HL-60/S4 (cell line): ENCODE results near the gene ABCA7.

Experiments used
- in situ Hi-C: fragments of 300-500 bp; cut with MboI; formaldehyde crosslinking; loops from 2 replicates; pipeline ENCODE4 v1.14.3; 2022; ENCODE audit warnings: low sequenced_read_pairs

ABCA7 gene

DNA sequence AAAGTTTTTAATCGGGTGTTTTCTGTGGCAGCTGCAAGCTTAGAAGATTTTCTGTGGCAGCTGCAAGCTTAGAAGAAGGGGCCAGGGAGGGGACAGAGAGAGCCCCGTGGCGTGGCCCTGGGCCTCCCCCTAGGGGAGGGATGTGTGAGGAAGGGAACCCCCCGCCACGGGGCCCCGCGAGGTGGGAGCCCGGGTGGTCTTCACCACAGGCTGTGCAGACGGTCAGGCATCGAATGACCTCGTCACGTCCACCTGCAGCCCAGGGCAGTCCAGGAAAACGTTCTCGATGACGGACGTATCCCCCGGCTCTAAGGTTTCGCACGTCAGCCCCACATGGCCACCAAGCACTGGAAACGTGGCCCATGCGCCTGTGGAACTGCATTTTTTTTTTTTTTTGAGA is 46.7 kb downstream of the ABCA7 start:
- in situ Hi-C loops, result no loop called here

DNA sequence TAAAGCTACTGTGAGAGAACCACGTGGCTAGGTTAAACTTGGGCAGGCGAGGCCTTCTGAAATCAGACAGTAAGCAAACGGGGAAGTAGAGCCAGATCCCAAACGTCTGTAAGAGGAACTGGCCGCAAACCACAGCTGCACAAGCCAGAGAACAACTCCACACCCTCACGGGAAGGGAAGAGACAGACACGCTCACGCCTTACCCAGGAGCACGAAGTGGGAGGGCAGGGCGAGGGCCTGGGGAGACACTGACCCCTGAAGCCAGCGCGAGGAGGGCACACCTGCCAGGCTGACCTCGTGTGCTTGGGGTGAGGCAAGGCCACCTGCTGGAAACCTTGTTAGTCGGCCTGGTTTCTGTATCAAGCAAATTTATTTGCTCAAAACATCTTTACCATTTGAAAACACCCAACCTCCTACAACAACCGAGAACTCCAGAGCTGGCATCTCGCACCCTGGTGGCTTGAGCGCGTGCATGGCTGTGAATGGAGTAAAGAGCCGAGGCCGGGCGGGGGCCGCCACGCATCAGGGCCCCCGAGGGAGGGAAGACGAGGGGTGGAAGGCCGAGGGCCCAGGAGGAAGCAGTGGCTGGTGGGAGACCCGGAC is 48.0 kb downstream of the ABCA7 start:
- in situ Hi-C loops, result no loop called here

DNA sequence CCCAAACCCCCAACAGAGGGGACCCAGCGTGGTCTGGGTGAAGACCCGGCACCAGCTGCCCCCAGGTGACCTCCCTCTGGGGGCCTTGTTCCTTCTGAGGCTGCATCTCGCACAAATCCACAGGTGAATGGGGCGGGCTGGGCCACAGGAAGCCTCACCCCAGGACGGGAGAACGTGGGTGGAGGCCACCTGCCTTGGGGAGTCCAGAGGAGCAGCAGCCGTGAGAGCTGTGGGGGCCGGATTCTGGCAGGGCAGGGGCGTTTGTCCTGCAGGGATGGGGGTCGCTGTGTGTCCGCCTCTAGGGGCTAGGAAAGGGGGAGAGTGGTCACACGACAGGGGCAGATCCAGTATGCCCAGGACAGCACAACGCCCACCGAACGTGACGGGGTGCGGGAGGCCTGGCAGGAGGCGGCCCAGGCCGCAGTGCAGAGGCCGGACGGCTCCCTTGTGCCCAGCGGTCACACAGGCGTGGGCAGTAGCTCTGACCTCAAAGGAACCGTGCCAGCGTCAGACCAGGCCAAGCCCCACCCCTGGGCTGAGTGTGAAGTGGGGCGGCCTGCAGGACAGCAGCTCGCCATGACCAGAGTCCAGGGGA is 48.6 kb downstream of the ABCA7 start:
- in situ Hi-C loops, result no loop called here

DNA sequence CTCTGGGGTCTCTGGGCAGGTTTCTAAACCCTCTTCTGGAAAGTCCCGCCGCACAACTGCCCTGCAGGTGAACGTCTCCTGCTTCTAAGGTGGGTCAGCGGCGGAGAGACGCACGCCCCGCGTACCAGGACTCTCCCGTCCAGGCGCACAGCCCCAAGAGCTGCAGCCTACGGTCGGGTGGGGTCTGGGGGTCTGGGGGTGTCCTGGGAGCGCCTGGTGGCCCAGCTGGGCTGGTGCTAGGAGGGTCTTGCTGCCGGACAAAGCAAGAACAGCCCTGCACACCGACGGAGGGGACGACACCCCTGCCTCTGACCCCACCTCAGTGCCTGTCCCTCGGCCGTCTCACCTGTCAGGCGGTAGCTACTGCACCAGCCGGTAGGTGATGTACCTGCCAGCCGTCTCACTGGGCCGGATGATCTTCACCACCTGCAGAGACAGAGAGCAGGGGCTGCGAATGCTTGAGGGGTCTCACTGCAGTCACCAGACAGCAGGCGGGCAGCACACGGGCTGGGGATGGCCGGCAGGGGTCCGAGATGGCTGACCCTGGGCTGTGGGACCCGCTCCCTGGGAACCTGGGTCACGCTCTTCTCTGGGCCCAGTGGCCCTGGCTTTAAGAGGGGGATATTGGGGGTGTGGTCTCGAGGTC is 49.3 kb downstream of the ABCA7 start:
- in situ Hi-C loops, result no loop called here

DNA sequence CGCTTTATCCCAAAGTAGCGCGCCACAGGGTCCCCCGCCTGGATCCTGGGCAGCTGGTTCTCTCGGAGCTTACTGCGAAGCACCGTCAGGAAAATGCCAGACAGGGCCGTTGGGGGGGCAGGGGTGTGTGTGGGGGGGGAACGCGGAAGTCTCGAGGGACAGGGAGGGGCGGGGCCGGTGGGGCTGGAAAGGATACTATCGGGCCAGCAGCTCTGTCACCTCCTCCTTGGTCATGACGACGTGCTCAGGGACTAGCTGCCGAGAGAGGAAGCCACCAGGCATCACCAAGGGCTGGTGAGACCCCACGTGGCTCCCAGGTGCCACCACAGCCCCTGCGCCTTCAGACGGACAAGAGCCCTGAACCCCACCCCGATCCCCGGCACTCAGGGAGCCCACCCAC is 50.0 kb downstream of the ABCA7 start:
- in situ Hi-C loops, result no loop called here

DNA sequence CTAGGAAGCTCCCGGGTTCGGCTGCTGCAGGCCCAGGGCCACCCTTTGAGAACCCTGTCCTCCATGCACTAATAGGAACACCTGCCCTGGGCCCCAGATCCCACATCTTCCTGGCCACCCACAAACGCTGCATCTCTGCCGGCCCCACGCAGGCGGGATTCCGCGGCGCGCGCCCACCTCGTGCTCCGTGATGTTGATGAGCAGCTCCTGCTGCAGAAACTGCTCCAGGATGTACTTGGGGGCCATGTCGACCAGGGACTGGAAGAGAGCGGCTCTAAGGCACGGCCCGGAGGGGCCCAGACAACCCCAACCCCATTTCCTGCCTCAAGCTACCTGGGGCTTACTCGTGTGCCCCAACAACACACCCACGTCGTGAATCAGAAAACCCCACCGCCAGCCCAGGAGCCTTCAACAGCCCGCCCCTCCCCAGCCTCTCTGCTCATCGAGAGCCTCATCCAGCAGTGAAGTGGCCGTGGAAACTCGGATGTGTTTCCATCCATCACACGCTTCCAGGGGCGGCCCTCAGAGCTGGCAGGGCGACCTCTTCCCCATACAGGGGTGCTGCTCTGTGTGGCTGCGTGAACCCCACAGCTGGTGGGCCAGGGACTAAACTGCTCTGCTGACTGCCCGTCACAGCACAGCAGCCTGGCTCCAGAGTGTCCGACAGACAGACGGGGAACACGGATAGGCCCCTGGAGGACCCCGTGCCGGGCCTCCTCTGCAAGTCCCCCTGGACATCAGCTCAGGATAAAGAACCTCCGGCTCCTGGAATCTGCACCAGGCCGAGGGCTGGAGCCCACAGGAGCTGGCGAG is 51.0 kb downstream of the ABCA7 start:
- in situ Hi-C loops, result no loop called here

DNA sequence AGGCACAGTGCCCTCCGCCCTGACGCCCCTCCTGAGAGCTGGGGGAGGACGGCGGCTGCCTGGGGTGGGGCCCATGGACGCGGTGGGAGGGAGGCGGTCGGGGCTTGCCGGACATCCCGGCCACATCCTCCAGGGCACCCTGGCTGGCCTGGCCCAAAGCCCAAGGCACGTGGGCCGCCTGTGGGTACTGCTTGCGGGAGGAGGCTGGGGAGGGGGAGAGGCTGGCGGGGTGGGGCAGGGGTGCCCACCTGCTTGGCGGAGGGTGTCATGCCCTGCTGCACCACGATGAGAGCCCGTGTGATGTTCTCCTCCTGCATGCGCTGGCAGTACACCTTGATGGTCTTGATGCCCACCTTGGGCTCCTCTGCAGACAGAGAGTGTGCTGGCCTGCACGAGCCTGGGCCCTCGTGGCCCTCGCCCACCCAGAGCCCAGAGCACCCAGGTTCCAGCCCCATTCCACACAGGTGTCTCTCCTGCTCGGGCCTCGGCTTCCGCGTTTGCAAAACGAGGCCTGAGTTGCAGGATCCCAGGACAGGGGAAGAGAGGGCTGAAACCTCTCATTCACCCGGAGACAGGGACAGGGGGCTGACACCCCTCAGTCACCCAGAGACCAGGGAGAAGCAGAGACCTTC is 51.8 kb downstream of the ABCA7 start:
- in situ Hi-C loops, result no loop called here

DNA sequence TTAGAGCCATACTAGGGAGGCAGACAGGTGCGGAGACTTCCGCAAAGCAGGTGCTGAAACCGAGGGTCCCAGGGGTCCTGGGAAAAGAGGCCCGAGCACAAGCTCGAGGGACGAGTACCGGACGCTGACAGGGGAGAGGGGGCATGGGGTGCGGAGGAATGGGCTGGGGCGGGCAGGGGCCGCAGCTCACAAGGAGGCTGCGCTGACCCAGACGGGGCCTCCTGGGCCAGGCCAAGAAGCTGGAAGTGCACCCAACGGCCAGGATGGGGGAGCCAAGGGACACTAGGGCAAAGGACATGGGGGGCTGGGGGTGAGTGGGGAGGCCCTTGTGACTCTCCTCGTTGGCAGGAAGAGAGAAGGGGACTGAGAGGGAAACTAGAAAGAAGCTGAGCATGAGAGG is 53.4 kb downstream of the ABCA7 start:
- in situ Hi-C loops, result no loop called here

DNA sequence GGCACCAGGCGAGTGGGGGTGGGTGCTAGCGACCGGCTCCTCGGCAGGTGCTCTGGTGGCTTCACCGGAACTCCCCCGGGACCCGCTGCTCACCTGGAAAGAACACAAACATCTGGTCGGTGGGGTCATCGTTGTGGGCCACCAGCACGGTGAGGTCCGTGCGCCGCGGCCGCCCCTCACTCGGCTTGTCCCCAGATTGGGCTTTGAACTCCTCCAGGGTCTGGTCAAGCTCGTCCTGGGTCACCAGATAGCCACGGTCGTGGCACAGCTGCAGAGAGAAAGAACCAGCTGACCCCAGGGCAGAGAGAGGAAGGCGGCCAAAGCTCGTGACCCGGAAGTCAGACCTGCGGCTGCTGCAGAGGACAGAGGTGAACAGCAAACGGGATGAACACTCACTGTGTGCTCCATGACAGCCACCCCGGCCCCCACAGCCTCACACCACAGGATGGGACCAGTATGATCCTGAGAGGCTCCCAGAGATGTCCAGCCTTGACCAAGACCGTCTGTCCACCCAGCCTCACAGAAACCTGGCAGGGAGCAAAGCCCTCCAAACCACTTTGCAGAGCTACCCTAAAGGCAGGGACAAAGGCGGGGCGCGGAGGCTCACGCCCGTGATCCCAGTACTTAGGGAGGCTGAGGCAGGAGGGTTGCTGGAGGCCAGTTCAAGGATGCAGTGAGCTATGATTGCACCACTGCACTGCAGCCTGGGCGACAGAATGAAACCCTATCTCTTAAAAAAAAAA is 54.1 kb downstream of the ABCA7 start:
- in situ Hi-C loops, result no loop called here

DNA sequence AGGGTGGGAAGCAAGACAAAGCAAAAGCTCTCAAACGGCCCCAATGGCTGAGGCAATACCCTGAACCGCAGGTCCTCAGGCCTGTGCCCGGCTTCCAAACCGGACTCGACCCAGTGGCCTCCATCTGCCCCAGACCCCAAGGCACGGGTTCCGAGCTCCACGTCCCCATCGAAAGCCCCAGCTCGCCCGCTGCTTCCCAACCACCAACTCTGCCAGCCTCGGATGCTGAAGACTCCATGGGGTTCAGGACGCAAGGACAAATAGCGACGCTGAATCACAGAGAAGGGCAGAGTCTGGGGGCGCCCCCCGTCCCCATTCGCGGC is 54.7 kb downstream of the ABCA7 start:
- in situ Hi-C loops, result no loop called here

DNA sequence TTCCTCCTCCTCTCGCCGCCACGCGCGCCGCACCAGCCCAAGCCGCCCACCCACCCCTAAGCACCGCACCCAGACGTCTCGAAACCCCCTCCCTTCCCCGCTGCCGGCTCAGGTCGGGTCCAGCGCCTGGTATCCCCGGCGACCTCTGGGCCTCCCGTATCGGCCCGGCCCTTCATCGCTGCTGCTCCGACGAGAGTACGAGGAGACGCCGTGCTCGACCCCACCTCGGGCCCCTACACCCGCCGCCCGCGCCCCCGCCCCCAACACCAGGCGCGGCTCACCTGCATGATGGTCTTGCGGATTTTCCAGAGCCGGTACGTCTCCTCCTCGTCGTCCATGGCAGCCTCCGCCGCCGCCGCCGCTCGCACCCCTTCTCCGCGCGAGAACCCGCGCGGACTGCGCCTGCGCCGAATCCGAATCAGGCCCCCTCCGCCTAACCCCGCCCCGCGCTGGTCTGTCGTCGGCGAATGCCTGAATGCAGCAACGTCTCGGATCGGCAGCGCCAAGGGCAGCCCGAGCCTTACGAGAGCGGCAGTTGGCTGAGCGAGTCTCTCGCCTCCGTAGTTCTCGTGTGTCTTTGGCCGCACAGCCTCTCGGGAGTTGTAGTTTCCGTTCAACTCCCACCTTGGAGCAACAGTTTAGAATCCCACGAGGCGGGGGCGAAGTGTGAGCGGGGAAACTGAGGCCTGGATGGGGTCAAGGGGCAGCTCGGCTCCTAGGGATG is 55.2 kb downstream of the ABCA7 start, which contains the start of gene POLR2E:
Gene POLR2E, minus strand, starts transcription at position 398 of the 724 bp plus-strand sequence. Its CDS starts 60 bp downstream, at position 338.
- in situ Hi-C loops, result no loop called here

DNA sequence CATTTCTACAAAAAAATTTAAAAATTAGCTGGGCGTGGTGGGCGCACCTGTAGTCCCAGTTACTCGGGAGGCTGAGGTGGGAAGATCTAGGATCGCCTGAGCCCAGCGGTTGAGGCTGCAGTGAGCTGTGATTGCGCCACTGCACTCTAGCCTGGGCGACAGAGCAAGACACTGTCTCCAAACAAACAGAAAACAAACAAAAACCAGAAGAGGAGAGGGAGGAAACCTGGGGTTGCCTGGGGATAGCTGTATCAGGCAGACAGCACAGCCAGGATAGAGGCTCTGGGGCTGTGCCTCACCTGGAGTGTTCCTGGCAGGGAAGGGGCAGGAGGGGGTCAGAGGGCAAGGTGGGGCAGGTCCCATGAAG is 57.9 kb downstream of the ABCA7 start:
- in situ Hi-C loops, result no loop called here

DNA sequence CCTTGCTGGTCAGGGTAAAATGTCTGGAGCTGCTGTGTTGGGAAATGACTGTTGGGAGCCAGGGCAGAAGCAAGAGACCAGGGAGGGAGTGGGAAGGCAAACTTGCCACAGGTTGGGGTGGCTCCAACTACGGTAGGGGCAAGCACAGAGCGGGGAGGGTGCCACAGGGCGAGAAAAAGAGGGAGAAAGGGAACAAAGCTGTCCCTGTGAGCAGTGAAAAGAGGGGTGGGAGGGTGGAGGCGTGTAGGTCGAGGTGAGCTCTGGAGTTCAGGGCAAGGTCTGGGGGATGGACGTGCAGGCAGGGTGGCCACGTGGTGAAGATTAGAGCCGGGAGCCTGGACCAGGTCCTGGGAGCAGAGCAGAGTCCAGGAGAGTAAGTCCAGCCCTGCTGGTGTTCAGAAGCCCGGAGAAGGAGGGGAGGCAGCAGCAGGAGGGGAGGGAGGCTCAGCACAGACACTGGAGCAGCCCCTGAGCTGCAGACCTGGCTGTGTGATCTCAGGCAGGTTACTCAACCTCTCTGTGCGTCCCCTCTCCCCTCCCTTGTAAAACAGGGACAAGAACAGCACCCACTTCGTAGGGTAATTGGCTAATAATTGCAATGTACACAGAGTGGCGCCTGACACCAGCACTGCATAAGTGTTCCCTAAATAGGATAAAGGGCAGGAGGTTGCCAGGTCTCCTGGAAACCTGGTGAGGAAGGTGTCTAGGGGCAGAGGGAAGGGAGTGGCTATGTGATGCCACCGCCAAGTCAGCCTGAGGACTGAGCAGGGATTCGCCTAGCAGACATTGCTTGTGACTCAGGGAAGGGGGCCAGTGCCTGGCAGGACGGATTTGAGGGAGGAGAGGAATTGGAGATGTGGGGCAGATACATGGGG is 58.5 kb downstream of the ABCA7 start:
- in situ Hi-C loops, result no loop called here

DNA sequence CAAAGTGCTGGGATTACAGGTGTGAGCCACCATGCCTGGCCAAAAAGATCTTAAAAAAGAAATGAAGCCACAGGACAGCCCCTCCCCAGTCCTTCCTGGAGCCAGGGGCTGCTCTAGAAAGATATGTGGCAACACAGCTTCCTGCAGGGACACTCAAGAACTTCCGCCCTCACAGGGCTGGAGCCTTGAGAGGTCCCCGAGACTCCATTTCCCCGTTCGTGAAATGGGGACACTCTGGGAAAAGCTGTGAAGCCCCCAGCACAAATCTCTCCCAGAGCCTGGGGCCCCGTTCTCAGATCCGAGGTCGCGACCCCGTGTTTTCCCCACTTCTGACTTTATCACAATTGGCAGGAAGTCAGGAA is 61.4 kb downstream of the ABCA7 start:
- in situ Hi-C loops, result no loop called here

DNA sequence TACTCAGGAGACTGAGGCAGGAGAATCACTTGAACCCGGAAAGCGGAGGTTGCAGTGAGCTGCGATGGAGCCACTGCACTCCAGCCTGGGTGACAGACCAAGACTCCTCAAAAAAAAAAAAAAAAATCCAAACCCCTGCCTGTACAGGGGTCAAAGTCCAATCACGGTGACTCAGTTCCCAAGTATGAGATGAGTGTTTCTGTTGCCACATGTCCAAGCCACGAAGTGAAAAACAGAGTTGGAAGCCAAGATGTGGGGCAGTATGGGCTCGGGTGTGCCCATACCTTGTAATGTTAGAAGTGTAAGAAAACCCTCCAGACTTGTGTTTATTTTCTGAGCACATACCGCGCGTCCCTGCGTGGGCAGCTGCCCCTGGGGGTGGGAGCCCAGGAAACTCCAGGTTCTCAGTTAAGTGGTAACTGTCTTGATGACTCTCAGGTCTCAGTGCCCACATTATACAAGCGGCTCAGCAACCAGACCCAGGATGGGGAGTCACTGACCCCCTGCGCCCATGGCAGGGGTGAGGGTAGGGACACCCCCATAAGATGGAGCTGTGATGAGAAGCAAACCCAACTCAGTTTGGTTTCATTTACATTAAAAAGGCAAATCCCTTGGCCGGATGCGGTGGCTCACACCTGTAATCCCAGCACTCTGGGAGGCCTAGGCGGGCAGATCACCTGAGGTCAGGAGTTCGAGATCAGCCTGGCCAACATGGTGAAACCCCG is 62.7 kb downstream of the ABCA7 start:
- in situ Hi-C loops, result no loop called here

DNA sequence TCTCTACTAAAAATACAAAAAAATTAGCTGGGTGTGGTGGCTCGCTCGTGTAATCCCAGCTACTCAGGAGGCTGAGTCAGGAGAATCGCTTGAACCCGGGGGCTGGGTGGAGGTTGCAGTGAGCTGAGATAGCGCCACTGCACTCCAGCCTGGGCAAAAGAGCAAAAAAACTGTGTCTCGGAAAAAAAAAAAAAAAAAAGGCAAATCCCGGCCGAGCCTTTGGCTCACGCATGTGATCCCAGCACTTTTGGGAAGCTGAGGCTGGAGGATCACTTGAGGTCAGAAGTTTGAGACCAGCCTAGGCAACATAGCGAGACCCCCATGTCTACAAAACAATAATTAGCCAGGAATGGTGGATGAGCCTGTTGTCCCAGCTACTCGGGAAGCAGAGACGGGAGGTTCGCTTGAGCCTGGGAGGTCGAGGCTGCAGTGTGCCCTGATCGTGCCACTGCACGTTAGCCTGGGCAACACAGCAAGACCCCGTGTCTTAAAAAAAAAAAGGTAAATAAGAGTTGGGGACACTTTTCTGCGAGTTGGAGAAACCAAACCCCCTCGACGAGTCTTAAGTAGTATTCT is 63.3 kb downstream of the ABCA7 start:
- in situ Hi-C loops, result no loop called here

DNA sequence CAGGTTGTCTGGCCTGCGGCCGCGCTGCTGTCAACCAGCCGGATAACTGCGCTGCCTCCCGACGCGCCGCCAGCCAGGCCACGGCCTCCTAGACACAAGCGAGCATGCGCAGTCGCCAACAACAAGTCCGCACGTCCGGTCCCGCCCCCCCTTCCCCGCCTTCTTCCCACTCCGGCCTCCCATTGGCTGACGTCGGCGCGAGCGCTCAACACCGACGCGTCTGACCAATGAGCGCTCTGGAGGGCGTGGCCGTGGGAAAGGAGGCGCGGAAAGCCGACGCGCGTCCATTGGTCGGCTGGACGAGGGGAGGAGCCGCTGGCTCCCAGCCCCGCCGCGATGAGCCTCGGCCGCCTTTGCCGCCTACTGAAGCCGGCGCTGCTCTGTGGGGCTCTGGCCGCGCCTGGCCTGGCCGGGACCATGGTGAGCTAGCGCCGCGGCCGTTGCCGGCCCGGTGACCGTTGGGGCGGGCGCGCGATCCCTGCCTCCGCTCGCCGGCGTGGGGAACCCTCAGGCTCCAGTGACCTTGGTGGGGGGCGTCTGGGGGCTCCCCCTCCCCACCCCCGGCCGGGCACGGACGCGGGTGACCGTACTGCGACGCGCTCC is 63.9 kb downstream of the ABCA7 start, which contains the start of gene GPX4:
Gene GPX4, plus strand, starts transcription at position 287 of the 603 bp plus-strand sequence. Its CDS starts 50 bp downstream, at position 337.
- in situ Hi-C loops, result no loop called here
